ENCODE results near the gene MPZL2. TPM values are rescaled to one million over a fixed set of nuclear protein-coding genes. Genes with fewer than 3 reads are reported as not detected.
A peak's percentile ranks its signal among the peaks of the same experiment; 100 is the strongest.
"Not testable (repeated sequence)": the region's sequence is repeated elsewhere in the genome, so short reads cannot be mapped to it uniquely, and the experiment has no call there.

The MPZL2 gene
- not detected in 2 replicates for total RNA-seq (2012; rRNA removed)

- Histone ChIP-seq H3K9me3 (replicated peaks; ENCODE audit: low read length) (no peaks in the 10 kb centered on the region), H3K4me2 (ENCODE audit: low read length) (peak within 1 kb of the TSS; percentile 53), H3K4me3 (ENCODE audit: low read length) (no peak within 1 kb of the TSS), H3K4me1 (ENCODE audit: control insufficient read depth, insufficient read depth, low read length) (no peaks in the 10 kb centered on the region), H3K36me3 (ENCODE audit: insufficient read depth, low read length) (no peaks in the 10 kb centered on the region), H3K27me3 (ENCODE audit: control insufficient read depth, insufficient read depth, low read length) (peaks cover 82% of the 10 kb centered on the region), H3K9ac (ENCODE audit: low read depth, low read length) (no peak within 1 kb of the TSS)
These were observed at the start of gene MPZL2 for GRCh38 chr11:118263695-118264568. Gene MPZL2 (minus strand): TSS chr11:118264297. CDS start chr11:118264153, 144 bp downstream.

- Histone ChIP-seq H3K27me3 (ENCODE audit: control insufficient read depth, insufficient read depth, low read length) (peaks cover 26% of the 10 kb centered on the region), H3K36me3 (ENCODE audit: insufficient read depth, low read length) (no peaks in the 10 kb centered on the region), H3K9me3 (replicated peaks; ENCODE audit: low read length) (no peaks in the 10 kb centered on the region), H3K4me3 (ENCODE audit: low read length) (no peak overlapping the region), H3K9ac (ENCODE audit: low read depth, low read length) (no peak overlapping the region), H3K4me2 (ENCODE audit: low read length) (no peak overlapping the region), H3K4me1 (ENCODE audit: control insufficient read depth, insufficient read depth, low read length) (peaks cover 7% of the 10 kb centered on the region)
These were observed 49.1 kb upstream of the MPZL2 start for GRCh38 chr11:118313242-118313641.

GRCh38 chr11:118312328-118312727 is 48.2 kb upstream of the MPZL2 start:
- Histone ChIP-seq H3K4me2 (ENCODE audit: low read length) (no peak overlapping the region), H3K4me3 (ENCODE audit: low read length) (no peak overlapping the region), H3K9me3 (replicated peaks; ENCODE audit: low read length) (no peaks in the 10 kb centered on the region), H3K4me1 (ENCODE audit: control insufficient read depth, insufficient read depth, low read length) (peaks cover 7% of the 10 kb centered on the region), H3K27me3 (ENCODE audit: control insufficient read depth, insufficient read depth, low read length) (peaks cover 26% of the 10 kb centered on the region), H3K36me3 (ENCODE audit: insufficient read depth, low read length) (no peaks in the 10 kb centered on the region), H3K9ac (ENCODE audit: low read depth, low read length) (no peak overlapping the region)

GRCh38 chr11:118311518-118311917 is 47.4 kb upstream of the MPZL2 start:
- Histone ChIP-seq H3K4me2 (ENCODE audit: low read length) (no peak overlapping the region), H3K4me1 (ENCODE audit: control insufficient read depth, insufficient read depth, low read length) (peaks cover 2% of the 10 kb centered on the region), H3K36me3 (ENCODE audit: insufficient read depth, low read length) (no peaks in the 10 kb centered on the region), H3K9me3 (replicated peaks; ENCODE audit: low read length) (no peaks in the 10 kb centered on the region), H3K27me3 (ENCODE audit: control insufficient read depth, insufficient read depth, low read length) (peaks cover 26% of the 10 kb centered on the region), H3K9ac (ENCODE audit: low read depth, low read length) (no peak overlapping the region), H3K4me3 (ENCODE audit: low read length) (no peak overlapping the region)

GRCh38 chr11:118310781-118311485 is 46.8 kb upstream of the MPZL2 start:
- H3K27me3 ChIP-seq (ENCODE audit: control insufficient read depth, insufficient read depth, low read length): peaks cover 26% of the 10 kb centered on the region
- no peaks in the 10 kb centered on the region for H3K36me3 ChIP-seq (ENCODE audit: insufficient read depth, low read length)
- H3K9ac ChIP-seq (ENCODE audit: low read depth, low read length): no peak overlapping the region
- no peaks in the 10 kb centered on the region for H3K9me3 ChIP-seq (replicated peaks; ENCODE audit: low read length)
- no peak overlapping the region for H3K4me3 ChIP-seq (ENCODE audit: low read length)
- H3K4me2 ChIP-seq (ENCODE audit: low read length): no peak overlapping the region
- no peaks in the 10 kb centered on the region for H3K4me1 ChIP-seq (ENCODE audit: control insufficient read depth, insufficient read depth, low read length)

GRCh38 chr11:118310271-118310670 is 46.2 kb upstream of the MPZL2 start:
- H3K4me2 ChIP-seq (ENCODE audit: low read length): no peak overlapping the region
- peaks cover 25% of the 10 kb centered on the region for H3K27me3 ChIP-seq (ENCODE audit: control insufficient read depth, insufficient read depth, low read length)
- no peaks in the 10 kb centered on the region for H3K9me3 ChIP-seq (replicated peaks; ENCODE audit: low read length)
- H3K4me3 ChIP-seq (ENCODE audit: low read length): no peak overlapping the region
- H3K4me1 ChIP-seq (ENCODE audit: control insufficient read depth, insufficient read depth, low read length): no peaks in the 10 kb centered on the region
- H3K9ac ChIP-seq (ENCODE audit: low read depth, low read length): no peak overlapping the region
- H3K36me3 ChIP-seq (ENCODE audit: insufficient read depth, low read length): no peaks in the 10 kb centered on the region

- H3K4me2 ChIP-seq (ENCODE audit: low read length); H3K9ac ChIP-seq (ENCODE audit: low read depth, low read length); H3K4me3 ChIP-seq (ENCODE audit: low read length); H3K4me1 ChIP-seq (ENCODE audit: control insufficient read depth, insufficient read depth, low read length); H3K9me3 ChIP-seq (replicated peaks; ENCODE audit: low read length); H3K36me3 ChIP-seq (ENCODE audit: insufficient read depth, low read length): not testable (repeated sequence)
- H3K27me3 ChIP-seq (ENCODE audit: control insufficient read depth, insufficient read depth, low read length): peaks cover 19% of the 10 kb centered on the region
These were observed 45.0 kb upstream of the MPZL2 start for GRCh38 chr11:118308995-118309528.

- Histone ChIP-seq H3K9me3 (replicated peaks; ENCODE audit: low read length) (no peaks in the 10 kb centered on the region), H3K4me2 (ENCODE audit: low read length) (no peak overlapping the region), H3K27me3 (ENCODE audit: control insufficient read depth, insufficient read depth, low read length) (peaks cover 22% of the 10 kb centered on the region), H3K4me3 (ENCODE audit: low read length) (no peak overlapping the region), H3K4me1 (ENCODE audit: control insufficient read depth, insufficient read depth, low read length) (no peaks in the 10 kb centered on the region), H3K9ac (ENCODE audit: low read depth, low read length) (no peak overlapping the region), H3K36me3 (ENCODE audit: insufficient read depth, low read length) (no peaks in the 10 kb centered on the region)
These were observed 42.5 kb upstream of the MPZL2 start for GRCh38 chr11:118306556-118306955.

GRCh38 chr11:118305726-118306125 is 41.6 kb upstream of the MPZL2 start:
- Histone ChIP-seq H3K4me2 (ENCODE audit: low read length) (no peak overlapping the region), H3K27me3 (ENCODE audit: control insufficient read depth, insufficient read depth, low read length) (peaks cover 30% of the 10 kb centered on the region), H3K4me1 (ENCODE audit: control insufficient read depth, insufficient read depth, low read length) (no peaks in the 10 kb centered on the region), H3K9me3 (replicated peaks; ENCODE audit: low read length) (no peaks in the 10 kb centered on the region), H3K9ac (ENCODE audit: low read depth, low read length) (no peak overlapping the region), H3K4me3 (ENCODE audit: low read length) (no peak overlapping the region), H3K36me3 (ENCODE audit: insufficient read depth, low read length) (no peaks in the 10 kb centered on the region)

GRCh38 chr11:118304568-118305248 is 40.6 kb upstream of the MPZL2 start, which contains the start of gene CD3E:
Gene CD3E (plus strand): TSS chr11:118304730. CDS start chr11:118304953, 223 bp downstream.
- Histone ChIP-seq H3K27me3 (ENCODE audit: control insufficient read depth, insufficient read depth, low read length) (peaks cover 33% of the 10 kb centered on the region), H3K4me3 (ENCODE audit: low read length) (no peak within 1 kb of the TSS), H3K36me3 (ENCODE audit: insufficient read depth, low read length) (no peaks in the 10 kb centered on the region), H3K4me1 (ENCODE audit: control insufficient read depth, insufficient read depth, low read length) (no peaks in the 10 kb centered on the region), H3K4me2 (ENCODE audit: low read length) (no peak within 1 kb of the TSS), H3K9ac (ENCODE audit: low read depth, low read length) (no peak within 1 kb of the TSS), H3K9me3 (replicated peaks; ENCODE audit: low read length) (no peaks in the 10 kb centered on the region)

- no peaks in the 10 kb centered on the region for H3K4me1 ChIP-seq (ENCODE audit: control insufficient read depth, insufficient read depth, low read length)
- no peaks in the 10 kb centered on the region for H3K36me3 ChIP-seq (ENCODE audit: insufficient read depth, low read length)
- H3K4me2 ChIP-seq (ENCODE audit: low read length): no peak overlapping the region
- no peak overlapping the region for H3K9ac ChIP-seq (ENCODE audit: low read depth, low read length)
- H3K27me3 ChIP-seq (ENCODE audit: control insufficient read depth, insufficient read depth, low read length): peaks cover 33% of the 10 kb centered on the region
- no peaks in the 10 kb centered on the region for H3K9me3 ChIP-seq (replicated peaks; ENCODE audit: low read length)
- no peak overlapping the region for H3K4me3 ChIP-seq (ENCODE audit: low read length)
These were observed 40.1 kb upstream of the MPZL2 start for GRCh38 chr11:118304227-118304567.

Data from skeletal muscle satellite cell (primary cell).